ENCODE results near the gene LTBP3.

LTBP3 gene

DNA sequence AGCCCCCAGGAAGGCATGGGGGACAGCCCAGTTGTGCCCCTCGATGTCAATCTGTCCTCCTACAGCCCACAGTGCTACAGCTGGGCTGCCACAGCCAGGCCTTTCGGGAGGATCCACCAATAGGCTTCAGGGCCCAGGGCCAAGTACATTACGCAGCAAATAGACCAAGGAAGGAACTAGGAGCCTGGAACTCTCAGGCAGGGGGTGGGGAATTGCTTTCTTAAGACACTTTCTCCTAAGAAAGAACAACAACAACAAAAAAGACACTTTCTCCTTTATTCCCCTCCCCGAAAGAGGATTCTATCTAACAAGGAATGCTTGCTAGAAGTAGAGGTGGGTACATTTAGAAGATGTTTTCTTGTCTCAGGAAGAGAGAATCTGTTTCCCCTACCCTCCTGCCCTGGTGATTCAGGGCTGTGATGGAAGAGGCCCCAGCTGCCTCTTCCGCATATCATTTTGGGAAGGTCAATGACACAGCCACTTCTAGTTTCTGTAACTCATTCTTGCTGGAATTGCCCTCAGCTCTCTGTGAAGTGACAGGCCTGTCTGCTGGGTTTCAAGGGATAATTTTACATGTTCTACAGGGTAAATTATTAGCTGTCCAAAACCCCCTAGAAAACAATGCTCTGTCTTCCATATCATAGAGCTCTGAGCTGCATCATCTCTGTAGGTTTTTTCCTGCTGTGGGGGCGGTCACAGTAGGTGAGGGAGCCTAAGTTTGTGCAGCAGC is 65.4 kb downstream of the LTBP3 start:
- ChIA-PET POLR2A (interaction anchor here (0.7 to 25.7 kb wide), 9 partner anchors 9 to 72 kb away, joined by 3 to 620 read pairs (median 9); partner anchors contain the start of genes MALAT1 and NEAT1), CTCF (interaction anchor here (1.5 to 7.1 kb wide), 7 partner anchors 13 to 125 kb away, joined by 3 to 117 read pairs (median 12); no protein-coding TSS in a partner anchor)
- TF ChIP-seq, protein P1, sequence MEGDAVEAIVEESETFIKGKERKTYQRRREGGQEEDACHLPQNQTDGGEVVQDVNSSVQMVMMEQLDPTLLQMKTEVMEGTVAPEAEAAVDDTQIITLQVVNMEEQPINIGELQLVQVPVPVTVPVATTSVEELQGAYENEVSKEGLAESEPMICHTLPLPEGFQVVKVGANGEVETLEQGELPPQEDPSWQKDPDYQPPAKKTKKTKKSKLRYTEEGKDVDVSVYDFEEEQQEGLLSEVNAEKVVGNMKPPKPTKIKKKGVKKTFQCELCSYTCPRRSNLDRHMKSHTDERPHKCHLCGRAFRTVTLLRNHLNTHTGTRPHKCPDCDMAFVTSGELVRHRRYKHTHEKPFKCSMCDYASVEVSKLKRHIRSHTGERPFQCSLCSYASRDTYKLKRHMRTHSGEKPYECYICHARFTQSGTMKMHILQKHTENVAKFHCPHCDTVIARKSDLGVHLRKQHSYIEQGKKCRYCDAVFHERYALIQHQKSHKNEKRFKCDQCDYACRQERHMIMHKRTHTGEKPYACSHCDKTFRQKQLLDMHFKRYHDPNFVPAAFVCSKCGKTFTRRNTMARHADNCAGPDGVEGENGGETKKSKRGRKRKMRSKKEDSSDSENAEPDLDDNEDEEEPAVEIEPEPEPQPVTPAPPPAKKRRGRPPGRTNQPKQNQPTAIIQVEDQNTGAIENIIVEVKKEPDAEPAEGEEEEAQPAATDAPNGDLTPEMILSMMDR (IDR thresholded peaks at IDR 0.05; ENCODE audit: control extremely low read depth, extremely low read depth, low read depth, missing control alignments), result no peak
- peak; percentile 52 for DNase-seq (ENCODE audit: extremely low spot score)

DNA sequence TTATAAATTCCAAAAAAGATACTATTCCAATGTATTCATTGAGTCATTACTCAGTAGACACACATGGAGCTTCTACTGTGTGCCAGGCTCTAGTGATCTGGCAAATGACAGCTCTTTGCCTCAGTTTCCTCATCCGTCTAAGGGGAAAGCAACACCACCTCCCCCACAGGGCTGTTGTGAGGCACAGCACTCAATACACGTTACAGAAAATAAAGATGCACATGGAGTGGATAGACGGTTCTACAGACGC is 65.8 kb downstream of the LTBP3 start:
- POLR2A ChIA-PET, result interaction anchor here (2.1 to 25.7 kb wide), 4 partner anchors 10 to 71 kb away, joined by 9 to 620 read pairs (median 132); partner anchors contain the start of genes MALAT1 and NEAT1
- DNase-seq (ENCODE audit: extremely low spot score), result no peak
- CTCF ChIA-PET, result interaction anchor here (1.2 to 7.1 kb wide), 9 partner anchors 14 to 162 kb away, joined by 3 to 117 read pairs (median 4); no protein-coding TSS in a partner anchor

DNA sequence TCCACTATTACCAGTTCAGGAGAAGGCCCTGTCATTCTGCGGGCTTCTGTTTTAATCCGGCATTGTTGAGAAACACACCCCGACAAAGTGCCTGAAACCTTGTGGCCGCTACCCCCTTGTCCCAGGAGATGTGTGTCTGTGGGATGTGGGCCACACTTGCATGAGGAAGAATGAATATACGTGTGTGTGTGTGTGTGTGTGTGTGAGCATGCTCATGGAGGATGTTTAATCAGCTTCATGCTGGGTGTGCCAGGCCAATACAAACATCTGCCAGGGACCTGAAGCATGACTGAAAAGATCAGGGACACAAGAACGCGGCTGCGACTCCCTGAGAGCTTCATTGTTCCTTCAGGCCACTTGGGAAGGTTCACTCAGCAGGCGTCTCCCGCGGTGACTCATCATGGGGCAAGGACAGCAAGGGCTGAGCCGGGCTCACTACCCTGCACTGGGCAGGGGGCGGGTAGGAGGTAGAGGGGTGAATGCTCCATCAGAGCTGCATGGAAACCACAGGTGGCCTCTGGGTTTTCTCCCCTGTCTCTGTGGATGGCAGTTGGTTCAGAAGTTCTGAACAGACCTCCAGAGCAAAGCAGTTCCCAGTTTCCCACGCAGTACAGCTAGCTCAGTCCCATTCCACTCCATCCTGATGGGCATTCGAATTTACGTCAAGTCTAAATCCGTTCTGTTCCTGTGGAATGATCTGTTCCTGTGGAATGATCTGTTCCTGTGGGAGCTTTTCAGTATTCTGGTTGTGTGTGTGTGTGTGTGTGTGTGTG is 66.4 kb downstream of the LTBP3 start:
- ChIA-PET CTCF (interaction anchor here (1.2 to 7.1 kb wide), 10 partner anchors 13 to 162 kb away, joined by 3 to 117 read pairs (median 4); no protein-coding TSS in a partner anchor), POLR2A (interaction anchor here (1.0 to 25.7 kb wide), 5 partner anchors 11 to 71 kb away, joined by 3 to 620 read pairs (median 22); partner anchors contain the start of genes MALAT1 and NEAT1)
- TF ChIP-seq, protein P1 (IDR thresholded peaks at IDR 0.05; ENCODE audit: control extremely low read depth, extremely low read depth, low read depth, missing control alignments), result no peak
- peak; percentile 15 for DNase-seq (ENCODE audit: extremely low spot score)

More for the DNA sequence above, 65.8 kb downstream of the LTBP3 start:
- TF ChIP-seq, protein P1 (IDR thresholded peaks at IDR 0.05; ENCODE audit: control extremely low read depth, extremely low read depth, low read depth, missing control alignments), result no peak

DNA sequence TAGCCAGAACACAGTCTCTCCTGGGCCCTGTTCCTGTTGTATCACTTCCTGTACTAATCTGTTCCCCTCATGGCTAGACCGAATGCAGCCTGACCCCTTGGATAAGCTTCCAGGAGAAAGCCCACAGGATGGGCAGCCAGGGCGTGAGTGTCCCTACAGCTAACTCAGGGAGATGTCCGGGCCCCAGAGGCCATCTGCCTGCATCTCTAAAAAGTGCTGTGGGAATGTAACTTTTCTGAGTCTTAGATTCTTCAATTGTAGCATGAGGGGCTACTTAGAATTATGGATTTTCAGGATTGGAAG is 67.0 kb downstream of the LTBP3 start:
- no peak for DNase-seq (ENCODE audit: extremely low spot score)
- CTCF ChIA-PET, result interaction anchor here (1.2 to 7.1 kb wide), 9 partner anchors 12 to 161 kb away, joined by 3 to 117 read pairs (median 4); no protein-coding TSS in a partner anchor
- POLR2A ChIA-PET, result interaction anchor here (1.0 to 25.7 kb wide), 3 partner anchors 11 to 70 kb away, joined by 3 to 620 read pairs (median 243); partner anchors contain the start of genes MALAT1 and NEAT1
- TF ChIP-seq, protein P1 (IDR thresholded peaks at IDR 0.05; ENCODE audit: control extremely low read depth, extremely low read depth, low read depth, missing control alignments), result no peak

DNA sequence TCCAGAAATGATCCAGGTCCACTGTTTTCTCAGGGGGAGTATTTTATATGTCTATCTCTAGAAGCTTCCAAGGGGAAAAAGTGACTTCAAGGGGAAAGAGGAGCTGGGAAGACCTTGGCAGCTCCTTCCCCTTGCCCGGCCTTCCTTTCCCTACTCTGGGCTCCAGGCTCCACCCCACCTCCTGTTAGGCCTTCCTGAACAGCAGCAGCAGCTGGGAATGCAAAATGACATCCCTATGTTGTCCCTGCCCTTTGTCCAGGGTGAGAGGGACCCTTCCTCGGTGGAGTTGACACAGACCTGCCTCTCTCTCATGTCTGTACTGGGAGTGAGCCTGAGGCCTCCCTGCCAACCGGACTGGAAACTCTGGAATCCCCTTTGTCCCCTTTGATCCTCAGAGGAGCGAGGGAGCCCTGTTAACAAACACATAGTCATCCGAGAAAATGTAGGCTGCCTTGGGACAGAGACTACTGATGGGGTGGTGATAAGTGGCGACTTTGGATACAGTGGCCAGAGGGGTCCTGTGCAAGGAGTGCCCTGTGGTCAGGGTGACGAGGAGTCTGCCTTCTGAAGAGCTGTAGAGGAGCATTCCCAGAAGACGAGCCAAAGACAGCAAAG is 68.3 kb downstream of the LTBP3 start:
- ChIA-PET POLR2A (interaction anchor here (1.0 to 25.7 kb wide), 7 partner anchors 10 to 69 kb away, joined by 3 to 620 read pairs (median 3); partner anchors contain the start of genes MALAT1 and NEAT1), CTCF (interaction anchor here (1.3 to 7.1 kb wide), 4 partner anchors 11 to 73 kb away, joined by 3 to 117 read pairs (median 25); no protein-coding TSS in a partner anchor)
- DNase-seq (ENCODE audit: extremely low spot score), result no peak
- TF ChIP-seq, protein P1 (IDR thresholded peaks at IDR 0.05; ENCODE audit: control extremely low read depth, extremely low read depth, low read depth, missing control alignments), result no peak
